Measurements from ENCODE around the gene DTHD1.

The DTHD1 gene

GRCh38 chr4:36349938-36350549 lies 68.6 kb downstream of the DTHD1 start:
- no peak for DNase-seq (ENCODE audit: low read depth)

- DNase-seq (ENCODE audit: low read depth): peak; percentile 64
Measured at GRCh38 chr4:36351082-36351666, 69.8 kb downstream of the DTHD1 start.

- no peak for DNase-seq (ENCODE audit: low read depth)
Measured at GRCh38 chr4:36353998-36354397, 72.6 kb downstream of the DTHD1 start.

GRCh38 chr4:36358173-36358572 lies 76.8 kb downstream of the DTHD1 start:
- no peak for DNase-seq (ENCODE audit: low read depth)

GRCh38 chr4:36360755-36361154 lies 79.3 kb downstream of the DTHD1 start:
- DNase-seq (ENCODE audit: low read depth): no peak

GRCh38 chr4:36363024-36363423 lies 81.6 kb downstream of the DTHD1 start:
- no peak for DNase-seq (ENCODE audit: low read depth)

GRCh38 chr4:36374836-36375511 lies 93.6 kb downstream of the DTHD1 start:
- DNase-seq (ENCODE audit: low read depth): no peak

- no peak for DNase-seq (ENCODE audit: low read depth)
Measured at GRCh38 chr4:36385951-36386571, 104.6 kb downstream of the DTHD1 start.

- DNase-seq (ENCODE audit: low read depth): no peak
Measured at GRCh38 chr4:36386691-36387090, 105.3 kb downstream of the DTHD1 start.

GRCh38 chr4:36388710-36389109 lies 107.3 kb downstream of the DTHD1 start:
- DNase-seq (ENCODE audit: low read depth): no peak

GRCh38 chr4:36391411-36391810 lies 110.0 kb downstream of the DTHD1 start:
- no peak for DNase-seq (ENCODE audit: low read depth)

- DNase-seq (ENCODE audit: low read depth): no peak
Measured at GRCh38 chr4:36392024-36392423, 110.6 kb downstream of the DTHD1 start.

- no peak for DNase-seq (ENCODE audit: low read depth)
Measured at GRCh38 chr4:36392916-36393315, 111.5 kb downstream of the DTHD1 start.
